GM18867 (cell line): ENCODE data around the gene CFAP58.
A peak's percentile ranks its signal among the peaks of the same experiment; 100 is the strongest.

Experiments
- ATAC-seq: cut with Tn5 transposase; IDR thresholded peaks from one replicate; pipeline ENCODE4 v1.9.1; 2021; ENCODE audit warnings: mild to moderate bottlenecking, moderate library complexity; ENCODE audit not compliant: unreplicated experiment

Gene CFAP58

GRCh38 chr10:104333728-104334373 lies 19.8 kb upstream of the CFAP58 start:
- ATAC-seq: no peak

DNA sequence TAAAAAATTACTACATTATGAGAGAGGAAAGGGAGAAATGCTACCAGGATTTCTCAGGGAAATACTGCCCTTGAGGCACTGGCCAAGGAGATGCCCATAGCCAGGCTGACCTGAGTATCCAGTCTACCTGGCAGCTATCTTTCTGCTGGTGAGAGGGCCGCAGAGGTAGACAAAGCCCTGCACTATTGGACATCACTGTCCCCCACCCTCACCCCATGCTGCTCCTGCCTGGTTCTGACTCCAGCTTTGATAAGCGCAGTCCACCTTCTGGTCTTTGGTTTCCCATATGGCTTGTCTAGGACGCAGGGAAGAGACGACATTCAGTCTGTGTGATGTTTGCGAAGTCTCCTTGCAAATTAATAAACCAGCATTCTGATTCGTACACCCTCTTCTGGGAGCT lies 19.1 kb upstream of the CFAP58 start:
- ATAC-seq: no peak

DNA sequence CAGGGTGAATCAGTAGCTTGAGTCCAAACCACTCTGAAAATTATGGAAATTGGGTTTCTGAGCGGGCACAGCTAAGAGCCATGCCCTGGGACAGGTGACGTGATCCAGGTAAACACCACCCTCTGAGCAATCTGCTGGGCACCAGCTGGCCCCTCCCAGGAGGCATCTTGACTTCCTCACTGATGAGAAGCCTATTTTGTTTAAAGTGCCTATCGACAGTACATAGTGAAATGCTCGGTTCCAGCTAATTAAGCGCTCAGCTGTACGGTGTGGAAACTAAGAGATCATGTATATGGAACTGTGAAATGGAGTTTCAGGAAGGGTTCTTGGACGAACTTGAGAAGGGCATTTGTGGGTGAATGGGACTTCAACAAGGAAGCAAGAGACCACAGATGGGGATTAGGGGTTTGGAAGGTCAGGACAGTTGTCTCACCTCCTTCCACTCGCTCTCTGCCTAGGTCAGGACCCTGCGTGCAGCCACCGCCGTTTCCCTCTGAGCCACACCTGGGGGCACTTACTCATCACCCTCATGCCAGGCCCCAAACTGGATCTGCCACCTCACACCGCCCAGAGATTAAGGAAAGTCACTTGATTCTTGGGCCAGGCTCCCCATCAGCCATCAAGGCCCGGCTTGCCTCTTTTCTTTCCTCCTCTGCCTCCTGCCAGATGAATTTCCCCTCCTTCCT lies 18.5 kb upstream of the CFAP58 start:
- ATAC-seq: no peak

- peak; percentile 34 for ATAC-seq
Measured at GRCh38 chr10:104336821-104337467, 16.7 kb upstream of the CFAP58 start.

DNA sequence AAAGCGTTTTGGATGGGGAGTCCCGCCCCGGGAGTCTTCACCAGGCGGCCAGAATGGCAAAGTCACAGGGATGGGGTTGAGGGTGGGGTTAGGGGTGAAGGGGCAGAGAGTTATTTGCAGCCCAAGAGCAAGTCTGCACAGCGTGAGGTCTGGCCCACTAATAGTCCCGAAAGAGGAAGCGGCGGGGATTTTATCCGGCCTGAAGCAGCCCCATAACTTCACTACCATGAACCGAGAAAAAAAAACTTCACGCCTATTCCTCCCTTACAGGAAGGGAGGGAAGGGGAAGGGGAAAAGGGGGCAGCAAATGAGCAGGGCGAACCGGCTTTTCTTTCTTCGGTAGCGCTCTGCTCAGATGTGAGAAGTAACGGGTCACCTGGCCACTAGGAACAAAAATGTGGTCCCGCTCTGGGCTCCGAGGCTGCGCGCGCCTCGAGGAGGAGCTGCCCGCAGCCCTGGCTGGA lies 16.1 kb upstream of the CFAP58 start:
- peak; percentile 39 for ATAC-seq

GRCh38 chr10:104337985-104338735 lies 15.5 kb upstream of the CFAP58 start, which contains the start of gene ITPRIP:
TSS of gene ITPRIP (minus strand) at chr10:104338465. CDS start at chr10:104316051, 22,414 bp downstream.
- peak; percentile 70 for ATAC-seq

DNA sequence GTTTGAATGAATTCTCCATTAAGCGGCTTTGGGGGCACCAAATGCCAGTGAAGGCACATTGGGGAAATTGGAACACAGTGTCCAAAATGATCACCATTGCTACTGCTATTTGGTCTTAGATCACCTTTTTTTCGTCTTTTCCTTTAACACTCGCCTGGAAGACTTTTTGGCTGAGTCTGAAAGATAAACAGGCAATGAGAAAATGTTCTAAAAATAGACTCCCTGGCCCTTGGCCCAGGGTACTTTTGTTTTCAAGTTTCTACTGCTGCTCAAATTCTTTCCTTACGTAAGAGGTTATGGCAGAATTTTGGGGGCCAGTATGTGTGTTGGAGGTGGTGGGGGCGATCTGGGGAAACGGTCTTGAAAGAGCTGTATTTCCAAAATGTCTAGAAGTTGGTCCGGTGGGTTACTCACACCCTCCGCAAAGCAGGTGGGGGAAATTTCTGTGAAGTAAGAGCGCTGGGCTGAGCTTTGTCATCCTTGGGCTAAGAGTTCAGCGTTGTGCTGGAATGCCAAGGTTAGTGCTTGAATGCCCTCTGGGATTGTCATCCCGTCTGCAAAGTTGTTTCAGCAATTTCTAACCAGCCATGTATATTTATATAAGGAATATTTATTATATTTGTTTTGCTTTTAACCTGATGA lies 14.0 kb upstream of the CFAP58 start:
- ATAC-seq: no peak

- ATAC-seq: no peak
Measured at GRCh38 chr10:104340111-104340526, 13.5 kb upstream of the CFAP58 start.

GRCh38 chr10:104340641-104341040 lies 13.0 kb upstream of the CFAP58 start:
- no peak for ATAC-seq

DNA sequence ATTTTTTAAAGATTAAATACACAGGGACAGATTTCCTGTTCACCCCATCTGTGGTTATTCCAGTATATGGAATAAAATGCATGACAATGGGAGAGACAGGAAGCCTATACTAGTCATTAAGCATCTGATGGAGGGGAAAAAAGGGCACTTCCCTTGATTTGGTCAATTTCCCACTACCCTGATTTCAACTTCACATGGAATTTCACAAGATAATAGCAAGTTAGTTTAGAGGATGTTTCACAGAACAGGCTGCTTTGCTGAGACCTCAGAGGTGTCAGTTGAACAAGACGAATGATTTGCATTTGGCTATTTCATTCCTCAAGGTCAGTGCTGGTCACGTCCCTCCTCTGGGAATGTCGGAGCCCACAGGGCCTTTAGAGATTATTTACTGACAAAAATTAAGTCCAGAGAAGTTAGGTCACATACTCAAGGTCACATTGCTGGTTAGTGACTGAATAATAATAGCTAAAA lies 10.7 kb upstream of the CFAP58 start:
- ATAC-seq: no peak

DNA sequence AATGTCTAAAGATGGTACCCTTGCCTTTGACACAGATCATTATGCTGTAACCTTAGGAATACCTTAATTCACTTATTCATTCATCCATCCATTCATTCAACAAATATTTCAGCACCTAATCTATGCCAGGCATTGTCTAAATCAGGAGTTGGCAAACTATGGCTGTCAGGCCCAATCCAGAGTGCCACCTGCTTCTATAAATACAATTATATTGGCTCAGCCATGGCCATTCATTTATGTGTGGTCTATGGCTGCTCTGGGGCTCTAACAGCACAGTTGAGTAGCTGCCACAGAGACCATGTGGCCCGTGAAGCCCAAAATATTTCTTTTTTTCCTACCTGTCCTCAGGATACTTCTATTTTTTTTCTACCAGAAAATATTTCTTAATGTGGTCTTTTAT lies 9.4 kb upstream of the CFAP58 start:
- no peak for ATAC-seq

GRCh38 chr10:104345515-104345914 lies 8.1 kb upstream of the CFAP58 start:
- no peak for ATAC-seq

DNA sequence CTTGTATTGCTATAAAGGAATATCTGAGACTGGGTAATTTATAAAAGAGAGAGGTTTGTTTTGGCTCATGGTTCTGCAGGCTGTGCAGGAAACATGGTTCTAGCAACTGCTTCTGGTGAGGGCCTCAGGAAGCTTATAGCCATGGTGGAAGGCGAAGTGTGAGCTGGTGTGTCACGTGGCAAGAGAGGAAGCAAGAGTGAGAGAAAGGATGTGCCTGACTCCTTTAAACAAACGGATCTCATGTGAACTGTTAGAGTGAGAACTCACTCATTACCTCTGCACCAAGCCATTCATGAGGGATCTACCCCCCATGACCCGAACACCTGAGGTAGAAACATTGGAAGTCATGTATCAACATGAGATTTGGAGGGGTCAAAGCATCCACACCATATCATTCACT lies 7.7 kb upstream of the CFAP58 start:
- ATAC-seq: no peak

- ATAC-seq: no peak
Measured at GRCh38 chr10:104347295-104348045, 6.2 kb upstream of the CFAP58 start.

GRCh38 chr10:104348601-104349000 lies 5.0 kb upstream of the CFAP58 start:
- ATAC-seq: no peak

DNA sequence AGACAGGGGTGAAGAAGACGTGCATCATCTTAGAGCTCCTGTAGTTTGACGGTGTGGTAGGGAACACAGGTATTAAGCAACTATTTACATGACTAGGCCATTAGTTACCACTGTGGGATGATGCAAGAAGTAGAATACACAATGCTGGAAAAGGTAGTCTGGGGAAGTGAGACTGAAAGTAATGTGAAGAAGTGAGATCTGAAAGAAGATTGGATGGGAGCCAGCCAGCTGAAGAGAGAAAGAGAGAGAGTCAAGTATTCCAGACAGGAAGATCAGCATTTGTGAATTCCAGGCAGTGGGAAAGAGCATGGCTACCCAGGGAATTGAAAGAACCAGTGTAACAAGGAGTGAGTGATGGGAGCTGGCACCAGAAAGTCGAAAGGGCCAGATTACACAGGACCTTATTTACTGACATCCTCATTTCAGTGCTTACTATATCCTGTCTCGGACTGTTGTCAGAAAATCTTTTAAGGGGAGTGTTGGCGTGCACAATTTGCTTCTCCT lies 4.0 kb upstream of the CFAP58 start:
- ATAC-seq: peak; percentile 51

- ATAC-seq: peak; percentile 55
Measured at GRCh38 chr10:104350127-104350635, 3.5 kb upstream of the CFAP58 start.

- peak; percentile 17 for ATAC-seq
Measured at GRCh38 chr10:104351061-104351702, 2.5 kb upstream of the CFAP58 start.

DNA sequence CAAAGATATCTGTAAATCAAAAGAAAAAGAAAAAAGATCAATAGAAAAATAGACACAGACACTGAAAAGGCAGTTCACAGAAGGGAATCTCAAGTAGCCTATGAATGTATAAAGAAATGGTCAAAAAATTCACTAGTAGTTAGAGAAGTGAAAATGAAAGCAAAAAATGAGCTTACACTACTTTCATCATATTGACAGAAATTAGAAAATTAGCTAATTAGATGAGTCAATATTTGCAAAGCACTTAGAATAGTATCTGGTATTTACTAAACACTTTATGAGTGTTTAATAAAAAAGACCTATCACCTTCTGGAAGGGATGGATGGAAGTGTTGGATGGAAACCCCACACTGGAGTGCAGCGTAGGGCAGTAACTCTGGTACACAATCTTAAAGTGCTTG lies 1.7 kb upstream of the CFAP58 start:
- ATAC-seq: peak; percentile 33
